ENCODE data around the gene SPNS3.
A peak's percentile ranks its signal among the peaks of the same experiment; 100 is the strongest.

SPNS3 gene

GRCh38 chr17:4472286-4472685 lies 38.5 kb downstream of the SPNS3 start:
- no peak for DNase-seq

GRCh38 chr17:4474093-4474492 lies 40.4 kb downstream of the SPNS3 start:
- DNase-seq = no peak

GRCh38 chr17:4475001-4475400 lies 41.3 kb downstream of the SPNS3 start:
- DNase-seq = no peak

- no peak for DNase-seq
Observed at GRCh38 chr17:4475463-4475862, 41.7 kb downstream of the SPNS3 start.

GRCh38 chr17:4476017-4476416 lies 42.3 kb downstream of the SPNS3 start:
- DNase-seq = no peak

GRCh38 chr17:4476511-4477070 lies 42.9 kb downstream of the SPNS3 start:
- DNase-seq = no peak

- DNase-seq = no peak
Observed at GRCh38 chr17:4477255-4477791, 43.6 kb downstream of the SPNS3 start.

GRCh38 chr17:4478318-4478830 lies 44.6 kb downstream of the SPNS3 start:
- DNase-seq = no peak

GRCh38 chr17:4479340-4479981 lies 45.7 kb downstream of the SPNS3 start:
- DNase-seq = no peak

- no peak for DNase-seq
Observed at GRCh38 chr17:4479982-4480751, 46.4 kb downstream of the SPNS3 start.

- DNase-seq = no peak
Observed at GRCh38 chr17:4480929-4481898, 47.5 kb downstream of the SPNS3 start.

- no peak for DNase-seq
Observed at GRCh38 chr17:4482338-4483011, 48.7 kb downstream of the SPNS3 start.

- peak; percentile 86 for DNase-seq
Observed at GRCh38 chr17:4483012-4483840, 49.5 kb downstream of the SPNS3 start.

GRCh38 chr17:4485676-4486646 lies 52.2 kb downstream of the SPNS3 start:
- DNase-seq = no peak

GRCh38 chr17:4487296-4487695 lies 53.6 kb downstream of the SPNS3 start:
- DNase-seq = no peak

- no peak for DNase-seq
Observed at GRCh38 chr17:4487820-4488716, 54.3 kb downstream of the SPNS3 start.

GRCh38 chr17:4488989-4489595 lies 55.4 kb downstream of the SPNS3 start:
- no peak for DNase-seq

GRCh38 chr17:4490109-4490591 lies 56.4 kb downstream of the SPNS3 start:
- no peak for DNase-seq
